K562 treated with DMSO at 1 percent for 48 hours (cell line): Measurements from ENCODE around the gene OR2AE1. TPM values are rescaled to one million over a fixed set of nuclear protein-coding genes. Genes with fewer than 3 reads are reported as not detected.

Experiments used
- total RNA-seq: library from RNA; unstranded; fragments of 300-600 nt; gene quantifications from 2 replicates; pipeline ENCODE4 v1.2.3, GENCODE V29; 2022; ENCODE audit warnings: low replicate concordance; ENCODE audit errors: extremely low read depth

The OR2AE1 gene, protein sequence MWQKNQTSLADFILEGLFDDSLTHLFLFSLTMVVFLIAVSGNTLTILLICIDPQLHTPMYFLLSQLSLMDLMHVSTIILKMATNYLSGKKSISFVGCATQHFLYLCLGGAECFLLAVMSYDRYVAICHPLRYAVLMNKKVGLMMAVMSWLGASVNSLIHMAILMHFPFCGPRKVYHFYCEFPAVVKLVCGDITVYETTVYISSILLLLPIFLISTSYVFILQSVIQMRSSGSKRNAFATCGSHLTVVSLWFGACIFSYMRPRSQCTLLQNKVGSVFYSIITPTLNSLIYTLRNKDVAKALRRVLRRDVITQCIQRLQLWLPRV
- total RNA-seq, result not detected in 2 replicates

DNA sequence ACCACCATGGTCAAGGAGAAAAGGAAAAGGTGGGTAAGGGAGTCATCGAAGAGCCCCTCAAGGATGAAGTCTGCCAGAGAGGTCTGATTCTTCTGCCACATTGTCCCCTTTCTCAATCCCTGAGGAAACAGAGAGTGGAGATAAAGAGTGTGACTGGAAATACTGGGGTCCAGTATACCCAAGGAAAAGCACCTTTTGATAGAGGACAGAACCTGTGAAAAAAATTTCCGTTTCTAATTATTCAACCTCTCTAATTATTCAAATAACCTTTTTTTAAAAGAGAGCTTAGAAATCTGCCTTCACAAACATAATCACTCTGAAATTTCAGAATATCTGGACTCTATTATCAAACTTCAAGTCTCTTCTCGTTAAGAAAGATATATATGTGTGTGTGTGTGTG is at the start of gene OR2AE1:
Gene OR2AE1 (minus strand): TSS at position 101 of the 400 bp plus-strand sequence. CDS start 0 bp downstream, at position 101.

DNA sequence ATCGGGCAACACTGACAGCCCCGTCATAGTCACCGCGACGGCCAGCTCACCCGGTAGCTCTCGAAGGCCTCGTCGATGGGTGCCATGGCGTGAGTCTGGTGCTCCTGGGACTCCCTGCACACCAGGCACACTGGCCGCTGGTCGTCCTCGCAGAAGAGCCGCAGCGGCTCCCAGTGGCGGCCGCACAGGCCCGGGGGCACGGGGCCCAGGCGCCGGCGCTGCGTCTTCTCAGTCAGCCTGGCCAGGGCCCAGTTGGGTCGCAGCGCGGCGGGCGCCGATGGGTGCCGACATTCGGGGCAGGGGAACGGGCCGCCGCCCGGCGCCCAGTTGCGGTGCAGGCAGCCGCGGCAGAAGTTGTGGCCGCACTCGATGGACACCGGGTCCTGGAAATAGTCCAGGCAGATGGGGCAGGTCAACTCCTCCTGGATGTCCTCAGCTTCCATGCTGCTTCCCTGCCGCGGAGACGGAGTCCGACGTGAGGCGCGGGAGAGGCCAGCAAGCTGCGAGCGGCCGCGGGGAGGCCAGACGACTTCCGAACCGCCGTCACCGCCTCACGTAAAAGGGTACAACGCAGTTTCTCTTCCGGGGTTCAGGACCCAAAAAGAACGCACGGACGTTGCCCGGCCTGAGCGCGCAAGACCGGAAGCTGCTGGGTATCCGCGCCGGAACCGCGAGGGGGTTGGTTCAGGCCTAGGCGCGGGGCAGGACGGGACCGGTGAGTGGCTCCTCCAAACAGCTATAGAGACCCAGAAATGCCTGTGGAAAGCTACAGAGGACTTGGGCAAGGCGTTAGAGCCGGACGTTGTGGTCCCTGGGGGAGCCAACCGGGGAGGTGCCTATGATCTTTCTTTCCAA is 42.4 kb upstream of the OR2AE1 start, which contains the start of gene TRIM4:
Gene TRIM4 (minus strand): TSS at position 572 of the 855 bp plus-strand sequence. CDS start 129 bp downstream, at position 443.

Other genes starting within 250 kb of the OR2AE1 start
- not detected in 2 replicates for gene CYP3A5, start 197.0 kb downstream of the OR2AE1 start, total RNA-seq
- gene CYP3A7, start 141.8 kb downstream of the OR2AE1 start, total RNA-seq, result not detected in 2 replicates
- gene CYP3A4, start 92.8 kb downstream of the OR2AE1 start, total RNA-seq, result not detected in 2 replicates
- gene CYP3A43, start 49.0 kb downstream of the OR2AE1 start, total RNA-seq, result not detected in 2 replicates
- gene TRIM4, start 42.5 kb upstream of the OR2AE1 start, total RNA-seq, result not detected in 2 replicates
- gene GJC3, start 52.6 kb upstream of the OR2AE1 start, total RNA-seq, result not detected in 2 replicates
- not detected in 2 replicates for gene AZGP1, start 99.0 kb upstream of the OR2AE1 start, total RNA-seq
- gene ZKSCAN1, start 138.6 kb upstream of the OR2AE1 start, total RNA-seq, result not detected in 2 replicates
- not detected in 2 replicates for gene ZSCAN21, start 172.7 kb upstream of the OR2AE1 start, total RNA-seq
- gene ZNF3, start 204.7 kb upstream of the OR2AE1 start, total RNA-seq, result not detected in 2 replicates
- gene COPS6, start 211.9 kb upstream of the OR2AE1 start, total RNA-seq, result 306 TPM in 1 of 2 replicates, not detected in the other
- 392 and 458 TPM in 2 replicates for gene MCM7, start 224.4 kb upstream of the OR2AE1 start, total RNA-seq
- not detected in 2 replicates for gene AP4M1, start 224.6 kb upstream of the OR2AE1 start, total RNA-seq
- gene TAF6, start 242.3 kb upstream of the OR2AE1 start, total RNA-seq, result not detected in 2 replicates
- gene CNPY4, start 242.6 kb upstream of the OR2AE1 start, total RNA-seq, result not detected in 2 replicates
- not detected in 2 replicates for gene MBLAC1, start 249.9 kb upstream of the OR2AE1 start, total RNA-seq